ENCODE results near the gene SNED1.

The SNED1 gene

GRCh38 chr2:241009191-241009590 lies 10.8 kb downstream of the SNED1 start:
- TF ChIP-seq EZH2phosphoT487 (IDR thresholded peaks at IDR 0.05; ENCODE audit: borderline replicate concordance, low read length) (no peak), CTCF (IDR thresholded peaks at IDR 0.05; ENCODE audit: low read depth, low read length, poor library complexity, severe bottlenecking) (no peak)
- Histone ChIP-seq H3K4me3 (ENCODE audit: low read length) (no peak overlapping the region), H3K4me2 (ENCODE audit: low read length) (no peak overlapping the region), H3F3A (ENCODE audit: control insufficient read depth, insufficient read depth) (no peaks in the 10 kb centered on the region), H3K79me2 (ENCODE audit: control insufficient read depth, low read length) (no peaks in the 10 kb centered on the region), H3K36me3 (ENCODE audit: control insufficient read depth, low read length) (no peaks in the 10 kb centered on the region), H3K9me3 (ENCODE audit: control insufficient read depth, insufficient read depth, low read length) (peaks cover 9% of the 10 kb centered on the region; the same call in 1 of the 2 replicates), H3K9me2 (replicated peaks; ENCODE audit: control insufficient read depth, low read length) (no peaks in the 10 kb centered on the region), H3K27me3 (ENCODE audit: control insufficient read depth, low read length) (no peaks in the 10 kb centered on the region), H3K4me1 (ENCODE audit: control insufficient read depth, low read length) (no peaks in the 10 kb centered on the region), H3K27ac (ENCODE audit: low read depth, low read length) (no peak overlapping the region), H4K20me1 (ENCODE audit: control insufficient read depth, insufficient read depth, low read depth, low read length) (no peaks in the 10 kb centered on the region)

GRCh38 chr2:241009601-241010530 lies 11.4 kb downstream of the SNED1 start:
- Histone ChIP-seq H3K4me3 (ENCODE audit: low read length) (no peak overlapping the region), H3K79me2 (ENCODE audit: control insufficient read depth, low read length) (no peaks in the 10 kb centered on the region), H3K36me3 (ENCODE audit: control insufficient read depth, low read length) (no peaks in the 10 kb centered on the region), H4K20me1 (ENCODE audit: control insufficient read depth, insufficient read depth, low read depth, low read length) (no peaks in the 10 kb centered on the region), H3F3A (ENCODE audit: control insufficient read depth, insufficient read depth) (no peaks in the 10 kb centered on the region), H3K9me3 (ENCODE audit: control insufficient read depth, insufficient read depth, low read length) (0 out of 2 replicates have a peak, but pooled peaks cover 5% of the 10 kb centered on the region), H3K4me1 (ENCODE audit: control insufficient read depth, low read length) (no peaks in the 10 kb centered on the region), H3K9me2 (replicated peaks; ENCODE audit: control insufficient read depth, low read length) (no peaks in the 10 kb centered on the region), H3K4me2 (ENCODE audit: low read length) (no peak overlapping the region), H3K27ac (ENCODE audit: low read depth, low read length) (no peak overlapping the region), H3K27me3 (ENCODE audit: control insufficient read depth, low read length) (no peaks in the 10 kb centered on the region)
- TF ChIP-seq EZH2phosphoT487 (IDR thresholded peaks at IDR 0.05; ENCODE audit: borderline replicate concordance, low read length) (no peak), CTCF (IDR thresholded peaks at IDR 0.05; ENCODE audit: low read depth, low read length, poor library complexity, severe bottlenecking) (no peak)

DNA sequence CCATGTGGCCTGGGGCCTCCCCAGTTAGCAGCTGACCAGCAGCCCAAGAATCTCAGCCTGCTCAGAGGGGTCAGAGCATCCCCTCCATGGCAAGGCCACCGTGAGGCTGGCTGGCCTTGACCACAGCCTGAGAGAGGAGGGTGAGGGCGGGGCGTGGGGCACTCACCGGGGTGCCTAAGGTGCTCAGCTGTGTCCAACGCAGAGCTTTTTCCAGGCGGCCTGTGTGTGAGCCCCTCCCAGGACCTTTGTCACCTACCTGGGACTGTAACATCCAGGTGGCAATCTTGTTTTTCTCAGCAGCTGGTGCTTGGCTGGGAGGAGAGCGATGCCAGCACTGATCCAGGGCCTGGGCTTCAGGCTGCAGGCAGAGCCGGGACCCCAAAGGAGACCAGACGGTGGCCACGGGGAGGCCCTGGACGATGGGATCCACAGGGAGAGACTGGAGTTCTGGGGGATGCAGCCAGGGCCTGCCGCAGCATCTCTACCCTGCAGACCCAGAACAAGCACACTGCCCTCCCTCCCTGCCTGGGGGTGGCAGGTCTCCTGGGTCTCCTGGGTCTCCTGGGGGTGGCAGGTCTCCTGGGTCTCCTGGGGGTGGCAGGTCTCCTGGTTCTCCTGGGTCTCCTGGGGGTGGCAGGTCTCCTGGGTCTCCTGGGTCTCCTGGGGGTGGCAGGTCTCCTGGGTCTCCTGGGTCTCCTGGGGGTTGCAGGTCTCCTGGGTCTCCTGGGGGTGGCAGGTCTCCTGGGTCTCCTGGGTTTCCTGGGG lies 12.3 kb downstream of the SNED1 start:
- no peaks in the 10 kb centered on the region for H3K27me3 ChIP-seq (ENCODE audit: control insufficient read depth, low read length)
- H3K4me3 ChIP-seq (ENCODE audit: low read length): no peak overlapping the region
- H3K36me3 ChIP-seq (ENCODE audit: control insufficient read depth, low read length): no peaks in the 10 kb centered on the region
- H4K20me1 ChIP-seq (ENCODE audit: control insufficient read depth, insufficient read depth, low read depth, low read length): no peaks in the 10 kb centered on the region
- 0 out of 2 replicates have a peak, but pooled peaks cover 2% of the 10 kb centered on the region for H3K9me3 ChIP-seq (ENCODE audit: control insufficient read depth, insufficient read depth, low read length)
- no peaks in the 10 kb centered on the region for H3F3A ChIP-seq (ENCODE audit: control insufficient read depth, insufficient read depth)
- TF ChIP-seq CTCF (IDR thresholded peaks at IDR 0.05; ENCODE audit: low read depth, low read length, poor library complexity, severe bottlenecking) (no peak), EZH2phosphoT487 (IDR thresholded peaks at IDR 0.05; ENCODE audit: borderline replicate concordance, low read length) (no peak)
- H3K4me1 ChIP-seq (ENCODE audit: control insufficient read depth, low read length): no peaks in the 10 kb centered on the region
- H3K79me2 ChIP-seq (ENCODE audit: control insufficient read depth, low read length): no peaks in the 10 kb centered on the region
- no peak overlapping the region for H3K27ac ChIP-seq (ENCODE audit: low read depth, low read length)
- H3K9me2 ChIP-seq (replicated peaks; ENCODE audit: control insufficient read depth, low read length): no peaks in the 10 kb centered on the region
- H3K4me2 ChIP-seq (ENCODE audit: low read length): no peak overlapping the region

All from DOHH2 (cell line).